ENCODE measurements around the gene PRKN. TPM values are rescaled to one million over a fixed set of nuclear protein-coding genes. Genes with fewer than 3 reads are reported as not detected.
A peak's percentile ranks its signal among the peaks of the same experiment; 100 is the strongest.

The PRKN gene
- total RNA-seq, 1 donor from 2014 or later, result 1.3 TPM

GRCh38 chr6:161745594-161746141 lies 981.9 kb downstream of the PRKN start:
- H3K27me3 Mint-ChIP-seq (ENCODE audit: low read depth, unreplicated experiment), result no peaks in the 10 kb centered on the region
- no peaks in the 10 kb centered on the region for H3K9me3 ChIP-seq (ENCODE audit: insufficient read depth, low read depth, low read length)
- DNase-seq (ENCODE audit: low read depth), result no peak
- H3K36me3 Mint-ChIP-seq (ENCODE audit: low read depth, unreplicated experiment), result no peaks in the 10 kb centered on the region
- H3K79me2 ChIP-seq (ENCODE audit: insufficient read depth, low read length), result no peaks in the 10 kb centered on the region
- no peak for FAIRE-seq
- no peak overlapping the region for H3K27ac ChIP-seq (ENCODE audit: low read depth, low read length)
- no peaks in the 10 kb centered on the region for H4K20me1 ChIP-seq (ENCODE audit: insufficient read depth, low read length)
- TF ChIP-seq CTCF (IDR thresholded peaks at IDR 0.05; ENCODE audit: insufficient read depth, low read depth, low read length), result no peak
- H3K9ac ChIP-seq (ENCODE audit: low read length), result peak overlapping the region; percentile 36
- H3K4me1 Mint-ChIP-seq (ENCODE audit: low read depth, unreplicated experiment), result peaks cover 5% of the 10 kb centered on the region
- peak overlapping the region; percentile 68 for H2AFZ ChIP-seq (ENCODE audit: low read depth, low read length)
- no peak overlapping the region for H3K4me3 ChIP-seq (ENCODE audit: insufficient read depth, low read depth, low read length)
- peak overlapping the region; percentile 62 for H3K4me2 ChIP-seq (ENCODE audit: low read length)
- peaks cover 24% of the 10 kb centered on the region for H3K4me1 ChIP-seq (ENCODE audit: insufficient read depth, low read length)
- no peak overlapping the region for H3K4me3 Mint-ChIP-seq (ENCODE audit: unreplicated experiment)
- peaks cover 3% of the 10 kb centered on the region for H3K9me3 Mint-ChIP-seq (ENCODE audit: unreplicated experiment)
- no peaks in the 10 kb centered on the region for H3K27me3 ChIP-seq (ENCODE audit: insufficient read depth, low read length)
- H3K36me3 ChIP-seq (ENCODE audit: insufficient read depth, low read length), result no peaks in the 10 kb centered on the region
- H3K27ac Mint-ChIP-seq (ENCODE audit: unreplicated experiment), result no peak overlapping the region

GRCh38 chr6:161745128-161745527 lies 982.4 kb downstream of the PRKN start:
- H3K4me3 Mint-ChIP-seq (ENCODE audit: unreplicated experiment), result no peak overlapping the region
- Histone ChIP-seq H3K27me3 (ENCODE audit: insufficient read depth, low read length) (no peaks in the 10 kb centered on the region), H2AFZ (ENCODE audit: low read depth, low read length) (no peak overlapping the region), H3K4me1 (ENCODE audit: insufficient read depth, low read length) (peaks cover 19% of the 10 kb centered on the region), H3K4me2 (ENCODE audit: low read length) (no peak overlapping the region), H3K9ac (ENCODE audit: low read length) (no peak overlapping the region), H4K20me1 (ENCODE audit: insufficient read depth, low read length) (no peaks in the 10 kb centered on the region), H3K79me2 (ENCODE audit: insufficient read depth, low read length) (no peaks in the 10 kb centered on the region), H3K27ac (ENCODE audit: low read depth, low read length) (no peak overlapping the region), H3K4me3 (ENCODE audit: insufficient read depth, low read depth, low read length) (no peak overlapping the region), H3K9me3 (ENCODE audit: insufficient read depth, low read depth, low read length) (no peaks in the 10 kb centered on the region), H3K36me3 (ENCODE audit: insufficient read depth, low read length) (no peaks in the 10 kb centered on the region)
- H3K27me3 Mint-ChIP-seq (ENCODE audit: low read depth, unreplicated experiment), result no peaks in the 10 kb centered on the region
- no peak overlapping the region for H3K27ac Mint-ChIP-seq (ENCODE audit: unreplicated experiment)
- TF ChIP-seq EZH2 (IDR thresholded peaks at IDR 0.05; ENCODE audit: insufficient read depth, low read length) (no peak), CTCF (IDR thresholded peaks at IDR 0.05; ENCODE audit: insufficient read depth, low read depth, low read length) (no peak)
- H3K9me3 Mint-ChIP-seq (ENCODE audit: unreplicated experiment), result peaks cover 3% of the 10 kb centered on the region
- FAIRE-seq (no peak), DNase-seq (ENCODE audit: low read depth) (no peak)
- H3K4me1 Mint-ChIP-seq (ENCODE audit: low read depth, unreplicated experiment), result peaks cover 5% of the 10 kb centered on the region
- H3K36me3 Mint-ChIP-seq (ENCODE audit: low read depth, unreplicated experiment), result no peaks in the 10 kb centered on the region

GRCh38 chr6:161744211-161745067 lies 983.1 kb downstream of the PRKN start:
- Histone ChIP-seq H3K9me3 (ENCODE audit: insufficient read depth, low read depth, low read length) (no peaks in the 10 kb centered on the region), H3K4me3 (ENCODE audit: insufficient read depth, low read depth, low read length) (no peak overlapping the region), H3K4me2 (ENCODE audit: low read length) (peak overlapping the region; percentile 2), H3K79me2 (ENCODE audit: insufficient read depth, low read length) (no peaks in the 10 kb centered on the region), H3K4me1 (ENCODE audit: insufficient read depth, low read length) (peaks cover 18% of the 10 kb centered on the region), H3K27me3 (ENCODE audit: insufficient read depth, low read length) (no peaks in the 10 kb centered on the region), H3K36me3 (ENCODE audit: insufficient read depth, low read length) (no peaks in the 10 kb centered on the region), H3K9ac (ENCODE audit: low read length) (no peak overlapping the region), H2AFZ (ENCODE audit: low read depth, low read length) (no peak overlapping the region), H3K27ac (ENCODE audit: low read depth, low read length) (peak overlapping the region; percentile 11), H4K20me1 (ENCODE audit: insufficient read depth, low read length) (no peaks in the 10 kb centered on the region)
- no peaks in the 10 kb centered on the region for H3K27me3 Mint-ChIP-seq (ENCODE audit: low read depth, unreplicated experiment)
- FAIRE-seq (no peak), DNase-seq (ENCODE audit: low read depth) (peak; percentile 59)
- H3K36me3 Mint-ChIP-seq (ENCODE audit: low read depth, unreplicated experiment), result no peaks in the 10 kb centered on the region
- H3K27ac Mint-ChIP-seq (ENCODE audit: unreplicated experiment), result no peak overlapping the region
- peaks cover 5% of the 10 kb centered on the region for H3K4me1 Mint-ChIP-seq (ENCODE audit: low read depth, unreplicated experiment)
- no peak overlapping the region for H3K4me3 Mint-ChIP-seq (ENCODE audit: unreplicated experiment)
- no peak for TF ChIP-seq CTCF (IDR thresholded peaks at IDR 0.05; ENCODE audit: insufficient read depth, low read depth, low read length)
- TF ChIP-seq EZH2 (IDR thresholded peaks at IDR 0.05; ENCODE audit: insufficient read depth, low read length), result no peak
- peaks cover 3% of the 10 kb centered on the region for H3K9me3 Mint-ChIP-seq (ENCODE audit: unreplicated experiment)
